GM19455 (cell line): Measurements from ENCODE around the gene LST1.
"Not testable (repeated sequence)": the region's sequence is repeated elsewhere in the genome, so short reads cannot be mapped to it uniquely, and the experiment has no call there.

Experiments
- ATAC-seq: cut with Tn5 transposase; IDR thresholded peaks from one replicate; pipeline ENCODE4 v1.9.1; 2021; ENCODE audit not compliant: unreplicated experiment

Gene LST1

GRCh38 chr6:31580438-31580740 lies 5.7 kb upstream of the LST1 start:
- no peak for ATAC-seq

DNA sequence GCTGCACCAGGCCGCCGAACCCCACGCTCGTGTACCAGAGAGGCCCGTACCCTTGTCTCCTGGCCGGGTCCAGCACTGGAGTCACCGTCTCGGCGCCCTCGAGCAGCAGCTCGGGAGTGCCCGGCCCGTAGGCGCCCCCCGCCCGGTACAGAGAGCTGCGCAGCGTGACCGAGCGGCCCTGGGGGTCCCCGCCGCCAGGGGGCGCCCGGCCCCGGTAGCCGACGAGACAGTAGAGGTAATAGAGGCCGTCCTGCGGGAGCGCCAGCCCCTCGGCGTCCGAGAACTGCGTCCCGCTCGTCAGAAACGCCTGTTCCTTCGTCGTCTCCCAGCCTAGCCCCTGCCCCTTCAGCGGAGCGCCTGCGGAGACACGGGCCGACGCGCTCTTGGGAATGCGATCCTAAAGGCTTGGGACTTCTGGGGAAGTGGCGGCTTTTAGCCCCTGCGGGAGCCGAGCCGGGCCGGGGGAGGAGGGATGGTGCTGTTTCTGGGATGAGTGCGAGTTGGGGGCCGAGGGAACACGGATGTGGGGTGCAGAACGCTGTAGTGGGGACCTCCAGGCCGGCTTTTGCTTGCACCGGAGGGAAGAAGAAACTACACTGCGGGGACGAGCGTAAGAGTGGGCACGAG lies 5.2 kb upstream of the LST1 start:
- no peak for ATAC-seq

DNA sequence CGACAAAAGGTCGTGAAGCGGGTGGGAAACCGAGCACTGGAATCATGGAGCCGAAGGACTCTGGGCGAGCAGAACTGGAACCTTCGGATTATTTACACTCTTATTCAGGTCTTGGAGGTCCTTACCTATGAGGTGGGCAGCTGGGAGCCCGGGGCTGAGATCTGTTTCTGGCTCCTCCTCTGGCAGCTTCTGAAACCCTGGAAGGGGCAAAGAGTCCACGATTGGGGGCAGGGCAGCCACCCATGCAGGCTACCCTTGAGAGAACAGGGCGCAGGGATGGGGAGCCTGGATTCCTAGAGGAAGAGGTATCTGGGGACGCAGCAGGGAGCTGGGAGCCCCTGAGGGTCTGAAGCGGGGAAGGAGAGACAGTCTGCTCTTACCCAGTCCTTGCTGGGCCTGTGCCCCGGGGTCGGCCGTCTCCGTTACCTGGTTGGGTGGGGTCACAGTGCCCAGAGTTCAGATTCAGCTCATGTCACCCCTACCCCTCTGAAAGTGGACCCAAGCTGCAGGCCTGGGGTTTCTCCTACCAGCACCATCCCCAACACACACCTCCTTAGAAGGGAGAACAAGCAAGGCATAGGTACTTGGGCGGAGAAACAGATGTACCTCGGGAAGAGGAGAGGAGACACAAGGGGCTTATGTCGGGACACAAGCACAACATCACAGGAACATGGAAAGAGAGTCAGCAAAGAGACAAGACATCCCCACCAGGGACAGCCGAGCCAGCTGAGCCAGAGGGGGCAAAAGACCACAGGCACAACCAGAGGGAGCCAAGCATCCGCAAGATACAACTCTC lies 4.4 kb upstream of the LST1 start:
- no peak for ATAC-seq

DNA sequence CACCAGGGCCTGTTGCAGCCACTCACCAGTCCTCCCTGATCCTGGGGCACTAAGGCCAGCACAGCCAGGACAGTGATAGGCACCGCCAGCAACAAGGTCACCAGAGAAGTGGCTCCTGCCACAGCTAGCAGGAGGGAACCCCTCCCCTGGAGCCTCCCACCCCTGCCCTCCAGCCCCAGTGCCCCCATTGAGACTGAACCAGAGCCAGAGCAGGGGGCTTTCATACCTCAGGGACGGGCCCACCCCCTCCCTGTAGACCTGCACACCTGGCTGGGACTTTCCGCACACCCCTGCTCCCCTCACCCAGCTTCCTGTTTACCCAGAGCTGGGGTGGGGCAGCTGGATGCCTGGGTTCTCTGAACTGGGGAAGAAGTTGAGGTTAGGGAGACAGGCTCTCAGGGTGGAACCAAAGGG lies 3.8 kb upstream of the LST1 start, which contains the start of gene LTB:
Gene LTB, minus strand, starts transcription at position 195 of the 414 bp plus-strand sequence. Its CDS starts 7 bp downstream, at position 188.
- no peak for ATAC-seq

DNA sequence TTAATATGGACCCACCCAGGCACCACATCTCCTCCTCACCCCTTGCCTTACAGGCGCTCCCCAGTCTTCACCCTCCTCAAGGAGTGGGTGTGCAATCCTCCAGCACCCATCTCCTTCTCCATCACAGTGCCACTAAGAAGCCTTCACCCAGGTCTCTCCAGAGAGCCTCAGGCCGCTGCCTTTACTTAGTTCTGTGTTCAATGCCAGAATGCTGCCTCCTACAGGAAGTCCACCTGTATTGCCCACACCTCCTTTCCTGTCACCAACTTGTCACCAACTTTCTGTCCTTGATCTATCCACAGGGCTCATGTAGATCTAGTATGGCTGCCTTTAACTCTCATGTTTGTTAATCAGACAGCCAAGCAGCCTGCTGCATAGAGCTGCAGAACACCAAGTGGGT lies 586 bp upstream of the LST1 start:
- ATAC-seq = no peak

- ATAC-seq = no peak
Measured at GRCh38 chr6:31586599-31587281, 663 bp downstream of the LST1 start.

DNA sequence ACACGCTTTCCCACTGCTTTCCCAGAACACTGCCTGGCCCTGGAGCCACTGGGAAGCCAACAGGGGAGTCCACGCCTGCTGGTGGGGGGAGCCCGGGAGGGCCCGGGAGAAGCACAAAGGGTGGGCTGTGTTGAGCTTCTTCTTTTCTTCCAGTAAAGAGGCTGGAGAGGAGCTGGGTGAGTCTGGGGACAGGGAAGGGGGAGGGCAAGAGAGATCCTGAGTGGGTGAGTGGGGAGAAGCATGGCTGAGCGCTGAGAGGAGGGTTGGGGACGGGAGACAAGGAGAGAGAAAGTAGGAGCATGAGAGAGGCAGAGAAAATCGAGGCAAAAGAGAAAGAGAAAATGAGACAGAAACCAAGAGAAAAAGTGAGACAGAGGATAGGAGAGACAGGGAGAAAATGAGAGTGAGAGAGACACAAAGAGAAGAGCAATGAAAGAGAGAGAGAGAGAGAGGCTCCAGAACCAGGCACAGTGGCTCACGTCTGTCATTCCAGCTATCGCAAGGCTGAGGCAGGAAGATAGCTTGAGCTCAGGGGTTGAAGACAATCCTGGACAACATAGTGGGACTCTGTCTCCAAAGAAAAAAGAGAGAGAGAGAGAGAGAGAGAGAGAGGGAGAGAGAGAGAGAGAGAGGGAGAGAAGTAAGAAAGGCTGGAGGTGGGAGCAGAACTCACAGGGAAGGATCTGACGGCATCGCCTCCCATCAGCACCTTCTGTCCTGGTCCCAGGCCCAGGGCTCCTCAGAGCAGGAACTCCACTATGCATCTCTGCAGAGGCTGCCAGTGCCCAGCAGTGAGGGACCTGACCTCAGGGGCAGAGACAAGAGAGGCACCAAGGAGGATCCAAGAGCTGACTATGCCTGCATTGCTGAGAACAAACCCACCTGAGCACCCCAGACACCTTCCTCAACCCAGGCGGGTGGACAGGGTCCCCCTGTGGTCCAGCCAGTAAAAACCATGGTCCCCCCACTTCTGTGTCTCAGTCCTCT lies 2.0 kb downstream of the LST1 start:
- no peak for ATAC-seq

- no peak for ATAC-seq
Measured at GRCh38 chr6:31588871-31589650, 3.0 kb downstream of the LST1 start.

DNA sequence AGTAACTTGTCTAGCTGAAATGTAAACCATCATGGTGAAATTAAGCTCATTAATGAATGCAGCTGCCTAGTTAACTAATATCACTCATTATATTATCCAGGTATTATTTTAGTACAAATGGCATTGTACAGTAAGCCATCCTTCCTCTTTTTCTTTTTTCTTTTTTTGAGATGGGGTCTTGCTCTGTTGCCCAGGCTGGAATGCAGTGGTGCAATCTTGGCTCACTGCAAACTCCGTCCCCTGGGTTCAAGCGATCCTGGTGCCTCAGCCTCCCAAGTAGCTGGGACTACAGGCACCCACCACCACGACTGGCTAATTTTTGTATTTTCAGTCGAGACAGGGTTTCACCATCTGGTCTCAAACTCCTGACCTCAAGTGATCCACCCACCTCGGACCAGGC lies 4.6 kb downstream of the LST1 start:
- not testable (repeated sequence) for ATAC-seq

- ATAC-seq = no peak
Measured at GRCh38 chr6:31592396-31592771, 6.3 kb downstream of the LST1 start.

DNA sequence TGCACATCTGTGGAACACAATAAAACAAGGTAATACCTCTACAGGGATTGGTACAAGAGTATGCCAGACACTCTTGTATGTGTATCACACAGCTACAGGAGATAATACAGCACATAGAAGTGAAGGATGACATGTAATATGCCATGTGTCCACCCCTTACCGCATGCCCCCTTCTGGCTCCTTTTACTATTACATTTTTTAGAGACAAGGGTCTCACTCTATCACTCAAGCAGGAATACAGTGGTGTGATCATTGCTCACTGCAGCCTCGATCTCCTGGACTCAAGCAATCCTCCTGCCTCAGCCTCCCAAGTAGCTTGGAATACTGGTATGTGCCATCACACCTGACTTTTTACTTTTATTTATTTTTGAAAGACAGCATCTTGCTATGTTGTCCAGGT lies 10.9 kb downstream of the LST1 start:
- ATAC-seq = no peak

DNA sequence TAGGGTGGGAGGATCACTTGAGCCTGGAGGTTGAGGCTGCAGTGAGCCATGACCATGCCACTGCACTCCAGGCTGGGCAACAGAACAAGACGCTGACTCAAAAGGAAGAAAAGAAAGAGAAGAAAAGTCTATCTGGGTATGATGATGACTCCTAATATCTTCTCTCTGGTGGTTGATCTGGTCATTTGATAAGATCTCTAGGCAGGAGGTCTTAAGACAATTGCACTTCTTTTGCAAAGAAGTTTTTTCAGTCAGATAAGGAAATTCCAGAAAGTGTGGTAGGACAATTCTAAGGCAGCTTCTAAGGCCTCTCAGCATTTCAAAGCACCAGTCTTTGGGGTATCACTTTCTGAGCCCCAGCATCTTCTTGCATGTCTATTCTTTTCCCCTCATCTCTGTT lies 21.2 kb downstream of the LST1 start:
- no peak for ATAC-seq

DNA sequence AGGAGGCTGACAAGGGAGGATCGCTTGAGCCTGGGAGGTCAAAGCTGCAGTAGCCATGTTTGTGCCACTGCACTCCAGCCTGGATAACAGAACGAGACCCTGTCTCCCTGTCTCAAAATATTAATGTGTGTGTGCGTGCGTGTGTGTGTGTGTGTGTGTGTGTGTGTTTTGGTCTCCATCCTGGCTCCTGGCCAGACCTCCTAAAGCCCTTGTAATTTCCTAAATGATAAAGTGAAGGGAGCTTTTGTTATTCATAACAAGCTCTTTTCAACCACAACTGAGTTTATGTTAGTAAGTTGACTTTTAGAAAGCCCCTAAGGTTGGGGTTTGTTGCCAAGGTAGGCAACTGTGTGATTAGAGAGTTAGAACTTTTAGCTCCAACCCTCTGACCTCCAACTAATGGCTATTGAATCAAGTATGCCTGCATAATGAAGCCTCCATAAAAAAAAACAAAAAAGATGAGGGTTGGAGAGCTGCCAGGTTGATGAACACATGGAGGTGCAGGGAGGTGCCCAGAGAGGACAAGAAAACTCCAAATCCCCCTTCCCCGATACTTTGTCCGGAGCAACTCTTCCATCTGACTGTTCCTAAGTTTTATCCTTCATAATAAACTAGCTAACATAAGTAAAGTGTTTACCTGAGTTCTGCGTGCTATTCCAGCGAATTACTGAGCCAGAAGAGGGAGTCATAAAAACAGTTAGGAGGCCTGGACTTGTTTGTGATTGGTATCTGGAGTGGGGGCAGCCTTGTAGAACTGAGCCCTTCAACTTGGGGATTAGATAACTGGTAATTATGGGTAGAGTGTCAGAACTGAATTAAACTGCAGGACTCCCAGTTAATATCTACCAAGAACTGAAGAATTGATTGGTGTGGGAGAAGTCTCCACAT lies 23.7 kb downstream of the LST1 start:
- ATAC-seq = no peak

- no peak for ATAC-seq
Measured at GRCh38 chr6:31610968-31611367, 24.9 kb downstream of the LST1 start.

- ATAC-seq = no peak
Measured at GRCh38 chr6:31614075-31614619, 28.1 kb downstream of the LST1 start.

DNA sequence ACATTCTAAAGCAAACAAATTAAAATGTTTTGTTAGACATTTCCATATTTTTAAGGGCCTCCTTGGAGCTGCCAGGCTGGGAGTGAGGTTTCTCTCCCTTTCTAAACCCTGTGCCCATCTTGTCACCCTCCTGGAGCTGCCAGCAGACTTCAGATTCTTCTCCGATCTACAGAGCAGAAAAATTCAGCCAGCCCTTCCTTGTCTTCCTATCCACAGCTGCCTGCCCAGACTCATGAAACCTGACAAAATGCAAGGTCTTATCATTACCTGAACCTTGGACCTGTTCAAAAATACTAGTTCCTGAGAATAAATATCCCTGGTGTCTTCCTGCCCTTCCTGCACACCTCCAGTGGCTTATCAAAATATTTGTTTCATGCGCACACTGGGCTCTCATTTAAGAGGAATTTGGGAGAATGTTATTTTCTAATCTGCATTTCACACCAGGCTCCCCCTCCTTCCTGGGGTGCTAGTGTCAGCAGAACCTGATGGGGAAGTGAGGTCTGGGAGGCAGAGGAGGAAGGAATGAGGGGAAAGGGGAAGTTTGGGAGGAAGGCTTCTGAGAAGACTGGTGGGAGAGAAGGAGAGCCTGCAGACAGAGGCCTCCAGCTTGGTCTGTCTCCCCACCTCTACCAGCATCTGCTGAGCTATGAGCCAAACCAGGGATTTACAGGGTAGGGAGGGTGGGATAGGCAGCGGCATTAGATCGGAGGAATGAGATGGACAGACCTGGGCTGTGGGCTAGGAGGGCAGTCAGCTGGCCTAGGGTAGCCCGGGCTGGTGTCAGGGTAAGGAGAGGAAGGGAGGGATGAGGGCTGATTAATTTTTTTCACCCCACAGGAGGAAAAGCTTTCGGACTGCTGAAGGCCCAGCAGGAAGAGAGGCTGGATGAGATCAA lies 28.9 kb downstream of the LST1 start, which contains the start of gene AIF1:
Gene AIF1, plus strand, starts transcription at position 551 of the 895 bp plus-strand sequence. Its CDS starts 96 bp downstream, at position 647.
- no peak for ATAC-seq

DNA sequence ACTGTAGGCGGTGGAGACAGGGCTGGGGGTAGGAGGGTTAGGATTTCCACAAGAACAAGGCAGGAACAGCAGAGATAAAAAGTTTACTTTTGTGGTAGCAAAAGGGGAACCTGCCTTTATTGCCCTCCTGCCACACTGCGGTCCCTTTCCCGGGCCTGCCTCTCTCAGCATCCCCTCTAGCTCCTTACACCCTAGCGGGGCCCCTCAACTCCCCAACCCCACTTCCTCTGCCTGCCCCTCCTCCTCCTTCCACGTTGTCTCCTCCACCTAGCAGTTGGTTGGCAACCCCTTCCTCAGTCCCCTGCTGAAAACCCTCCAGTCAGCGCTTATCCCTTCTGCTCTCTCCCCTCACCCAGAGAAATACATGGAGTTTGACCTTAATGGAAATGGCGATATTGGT lies 29.7 kb downstream of the LST1 start:
- ATAC-seq = no peak

GRCh38 chr6:31617010-31617409 lies 30.9 kb downstream of the LST1 start:
- no peak for ATAC-seq
